CD4-positive, CD25-positive, alpha-beta regulatory T cell (primary cell): Measurements from ENCODE around the gene SELPLG. TPM values are rescaled to one million over a fixed set of nuclear protein-coding genes. Genes with fewer than 3 reads are reported as not detected.

ENCODE experiments used
- ATAC-seq, 2 donors: fragments of 150-1000 bp; cut with Tn5 transposase; one replicate each; pipeline ENCODE4 v1.10.0; 2021; ENCODE audit warnings: low read depth in 2 of 2, moderate number of reproducible peaks in 2 of 2, moderate library complexity in 1 of 2
- DNase-seq, 3 donors: peaks; one replicate each; pipeline versions ENCODE4 v3.0.0 to v3.0.0-alpha.2; 2012 to 2022; ENCODE audit warnings: mixed read lengths in 1 of 3
- H3K27ac ChIP-seq: one replicate; pipeline ENCODE4 v1.7.0; 2013; ENCODE audit warnings: mild to moderate bottlenecking, low read length; ENCODE audit not compliant: insufficient read depth, poor library complexity, severe bottlenecking
- H3K27me3 ChIP-seq: one replicate; pipeline ENCODE4 v1.7.0; 2013; ENCODE audit warnings: low read length; ENCODE audit not compliant: control insufficient read depth, insufficient read depth
- H3K36me3 ChIP-seq: one replicate; pipeline ENCODE4 v1.7.0; 2013; ENCODE audit warnings: mild to moderate bottlenecking, low read length, moderate library complexity; ENCODE audit not compliant: control insufficient read depth, insufficient read depth
- H3K4me1 ChIP-seq: 2 replicates; pipeline ENCODE4 v1.7.0; 2013; ENCODE audit warnings: mild to moderate bottlenecking, low read length; ENCODE audit not compliant: insufficient read depth, control insufficient read depth, poor library complexity, severe bottlenecking
- H3K4me3 ChIP-seq: one replicate; pipeline ENCODE4 v1.7.0; 2013; ENCODE audit warnings: low read depth, mild to moderate bottlenecking, low read length, moderate library complexity
- H3K9me3 ChIP-seq, 2 experiments: 1 replicate in 1 of 2; 2 replicates in 1 of 2; pipeline ENCODE4 v1.7.0; 2013; ENCODE audit warnings: low read length in 2 of 2, mild to moderate bottlenecking in 1 of 2, moderate library complexity in 1 of 2; ENCODE audit not compliant: control insufficient read depth in 2 of 2
- H3K27ac Mint-ChIP-seq, 3 donors: one replicate each; pipeline ENCODE4 v1.8.0; 2020 to 2022; ENCODE audit warnings: mild to moderate bottlenecking in 3 of 3, mixed read lengths in 3 of 3, moderate library complexity in 2 of 3
- H3K27me3 Mint-ChIP-seq: one replicate; pipeline ENCODE4 v1.8.0; 2022; ENCODE audit warnings: mild to moderate bottlenecking, mixed read lengths
- H3K36me3 Mint-ChIP-seq: one replicate; pipeline ENCODE4 v1.8.0; 2020; ENCODE audit warnings: mixed read lengths
- H3K4me1 Mint-ChIP-seq, 4 donors: one replicate each; pipeline ENCODE4 v1.8.0; 2020 to 2022; ENCODE audit warnings: mixed read lengths in 4 of 4, mild to moderate bottlenecking in 1 of 4
- H3K4me3 Mint-ChIP-seq, 4 donors: one replicate each; pipeline ENCODE4 v1.8.0; 2020 to 2022; ENCODE audit warnings: mild to moderate bottlenecking in 4 of 4, mixed read lengths in 4 of 4, moderate library complexity in 3 of 4
- H3K9me3 Mint-ChIP-seq, 7 donors: one replicate each; pipeline ENCODE4 v1.8.0; 2020 to 2022; ENCODE audit warnings: mixed read lengths in 7 of 7, mild to moderate bottlenecking in 3 of 7, moderate library complexity in 2 of 7
- polyA plus RNA-seq, 4 donors: library from polyadenylated mRNA; unstranded; fragments of 300-500 nt; fragmentation: Illumina TruSeq; gene quantifications; one replicate each; pipeline ENCODE4 v1.2.3, GENCODE V29; 2021
- total RNA-seq: library from RNA; stranded (reverse); gene quantifications from one replicate; pipeline ENCODE4 v1.2.3, GENCODE V29; 2022

The SELPLG gene
- total and polyA plus RNA-seq, 5 donors from 2014 or later = 218 to 844 (median 816) TPM

GRCh38 chr12:108653922-108654321 lies 20.2 kb upstream of the SELPLG start:
- DNase-seq = no peak
- H3K4me1 ChIP-seq = no peaks in the 10 kb centered on the region
- Mint-ChIP-seq H3K9me3 (no peaks in the 10 kb centered on the region), H3K27ac (no peak overlapping the region), H3K4me1 (peaks cover 0 to 13% (median 1%) of the 10 kb centered on the region in 4 donors), H3K36me3 (peaks cover 7% of the 10 kb centered on the region), H3K4me3 (no peak overlapping the region), H3K27me3 (no peaks in the 10 kb centered on the region)
- no peak overlapping the region for H3K4me3 ChIP-seq
- no peaks in the 10 kb centered on the region for H3K36me3 ChIP-seq
- no peak overlapping the region for H3K27ac ChIP-seq
- ATAC-seq = no peak
- H3K9me3 ChIP-seq = no peaks in the 10 kb centered on the region
- H3K27me3 ChIP-seq = no peaks in the 10 kb centered on the region

GRCh38 chr12:108653082-108653516 lies 19.4 kb upstream of the SELPLG start:
- Histone ChIP-seq H3K4me3 (no peak overlapping the region), H3K9me3 (no peaks in the 10 kb centered on the region), H3K4me1 (no peaks in the 10 kb centered on the region), H3K27ac (no peak overlapping the region), H3K27me3 (no peaks in the 10 kb centered on the region), H3K36me3 (no peaks in the 10 kb centered on the region)
- Mint-ChIP-seq H3K36me3 (peaks cover 7% of the 10 kb centered on the region), H3K9me3 (no peaks in the 10 kb centered on the region), H3K4me3 (no peak overlapping the region), H3K4me1 (peaks cover 0 to 13% (median 2%) of the 10 kb centered on the region in 4 donors), H3K27ac (no peak overlapping the region), H3K27me3 (no peaks in the 10 kb centered on the region)
- ATAC-seq = no peak
- DNase-seq = no peak

GRCh38 chr12:108650083-108650482 lies 16.4 kb upstream of the SELPLG start:
- Mint-ChIP-seq H3K27ac (no peak overlapping the region), H3K4me3 (no peak overlapping the region), H3K36me3 (peaks cover 3% of the 10 kb centered on the region), H3K4me1 (peaks cover 16 to 34% (median 23%) of the 10 kb centered on the region in 4 donors), H3K27me3 (no peaks in the 10 kb centered on the region), H3K9me3 (no peaks in the 10 kb centered on the region)
- no peaks in the 10 kb centered on the region for H3K9me3 ChIP-seq
- H3K4me1 ChIP-seq = peaks cover 6% of the 10 kb centered on the region
- no peak overlapping the region for H3K4me3 ChIP-seq
- H3K27ac ChIP-seq = no peak overlapping the region
- H3K36me3 ChIP-seq = no peaks in the 10 kb centered on the region
- ATAC-seq (no peak), DNase-seq (no peak)
- no peaks in the 10 kb centered on the region for H3K27me3 ChIP-seq

GRCh38 chr12:108649669-108650068 lies 16.0 kb upstream of the SELPLG start:
- Mint-ChIP-seq H3K4me3 (no peak overlapping the region), H3K27me3 (no peaks in the 10 kb centered on the region), H3K36me3 (peaks cover 3% of the 10 kb centered on the region), H3K9me3 (no peaks in the 10 kb centered on the region), H3K27ac (peak overlapping the region in 1 of 3 donors; percentile 43), H3K4me1 (peaks cover 17 to 35% (median 24%) of the 10 kb centered on the region in 4 donors)
- Histone ChIP-seq H3K36me3 (no peaks in the 10 kb centered on the region), H3K9me3 (no peaks in the 10 kb centered on the region), H3K4me3 (no peak overlapping the region), H3K27me3 (no peaks in the 10 kb centered on the region), H3K4me1 (peaks cover 6% of the 10 kb centered on the region), H3K27ac (no peak overlapping the region)
- ATAC-seq (no peak), DNase-seq (no peak)

GRCh38 chr12:108649126-108649525 lies 15.4 kb upstream of the SELPLG start:
- no peaks in the 10 kb centered on the region for H3K27me3 ChIP-seq
- no peaks in the 10 kb centered on the region for H3K9me3 ChIP-seq
- H3K4me1 Mint-ChIP-seq = peaks cover 17 to 35% (median 24%) of the 10 kb centered on the region in 4 donors
- H3K36me3 Mint-ChIP-seq = peaks cover 3% of the 10 kb centered on the region
- H3K27ac ChIP-seq = no peak overlapping the region
- no peak overlapping the region for H3K4me3 Mint-ChIP-seq
- peaks cover 6% of the 10 kb centered on the region for H3K4me1 ChIP-seq
- H3K36me3 ChIP-seq = no peaks in the 10 kb centered on the region
- ATAC-seq = no peak
- H3K4me3 ChIP-seq = no peak overlapping the region
- no peaks in the 10 kb centered on the region for H3K27me3 Mint-ChIP-seq
- peak overlapping the region in 1 of 3 donors; percentile 69 for H3K27ac Mint-ChIP-seq
- no peaks in the 10 kb centered on the region for H3K9me3 Mint-ChIP-seq
- DNase-seq = no peak

- ATAC-seq = no peak
- H3K27me3 Mint-ChIP-seq = no peaks in the 10 kb centered on the region
Observed at GRCh38 chr12:108648371-108648770, 14.7 kb upstream of the SELPLG start.

GRCh38 chr12:108647585-108648287 lies 14.0 kb upstream of the SELPLG start:
- H3K36me3 ChIP-seq = no peaks in the 10 kb centered on the region
- peaks cover 6% of the 10 kb centered on the region for H3K4me1 ChIP-seq
- no peaks in the 10 kb centered on the region for H3K27me3 Mint-ChIP-seq
- no peaks in the 10 kb centered on the region for H3K27me3 ChIP-seq
- H3K4me3 Mint-ChIP-seq = no peak overlapping the region
- H3K4me3 ChIP-seq = no peak overlapping the region
- H3K27ac Mint-ChIP-seq = peak overlapping the region; percentile 39 to 47 (median 46)
- no peaks in the 10 kb centered on the region for H3K9me3 ChIP-seq
- ATAC-seq = no peak
- peaks cover 3% of the 10 kb centered on the region for H3K36me3 Mint-ChIP-seq
- H3K4me1 Mint-ChIP-seq = peaks cover 17 to 29% (median 24%) of the 10 kb centered on the region in 4 donors
- no peaks in the 10 kb centered on the region for H3K9me3 Mint-ChIP-seq
- H3K27ac ChIP-seq = no peak overlapping the region
- DNase-seq = no peak

More at GRCh38 chr12:108648371-108648770, 14.7 kb upstream of the SELPLG start:
- Histone ChIP-seq H3K27ac (no peak overlapping the region), H3K4me3 (no peak overlapping the region), H3K9me3 (no peaks in the 10 kb centered on the region), H3K36me3 (no peaks in the 10 kb centered on the region), H3K27me3 (no peaks in the 10 kb centered on the region), H3K4me1 (peaks cover 6% of the 10 kb centered on the region)
- Mint-ChIP-seq H3K4me3 (no peak overlapping the region), H3K4me1 (peaks cover 17 to 34% (median 25%) of the 10 kb centered on the region in 4 donors), H3K27ac (peak overlapping the region in 1 of 3 donors; percentile 39), H3K36me3 (peaks cover 3% of the 10 kb centered on the region), H3K9me3 (no peaks in the 10 kb centered on the region)
- DNase-seq = no peak
